Mucosa of rectum (tissue), 2 donors: ENCODE measurements around the gene MFRP.

ENCODE experiments used
- H3K27ac ChIP-seq, 2 donors: one replicate each; pipeline ENCODE4 v1.7.0; 2013; ENCODE audit warnings: inconsistent platforms in 2 of 2, low read depth in 2 of 2, low read length in 2 of 2
- H3K27me3 ChIP-seq, 2 donors: one replicate each; pipeline ENCODE4 v1.7.0; 2013; ENCODE audit warnings: low read length in 2 of 2; ENCODE audit not compliant: control insufficient read depth in 2 of 2, insufficient read depth in 2 of 2
- H3K36me3 ChIP-seq, 2 donors: one replicate each; pipeline ENCODE4 v1.7.0; 2013; ENCODE audit warnings: low read length in 2 of 2; ENCODE audit not compliant: control insufficient read depth in 2 of 2, insufficient read depth in 2 of 2
- H3K4me1 ChIP-seq, 2 donors: one replicate each; pipeline ENCODE4 v1.7.0; 2013; ENCODE audit warnings: low read length in 2 of 2, mild to moderate bottlenecking in 1 of 2; ENCODE audit not compliant: control insufficient read depth in 2 of 2, insufficient read depth in 2 of 2
- H3K4me3 ChIP-seq, 2 donors: one replicate each; pipeline ENCODE4 v1.7.0; 2013; ENCODE audit warnings: low read length in 2 of 2
- H3K9ac ChIP-seq, 2 donors: one replicate each; pipeline ENCODE4 v1.7.0; 2013; ENCODE audit warnings: low read length in 2 of 2, low read depth in 1 of 2, mild to moderate bottlenecking in 1 of 2
- H3K9me3 ChIP-seq, 2 donors: one replicate each; pipeline ENCODE4 v1.7.0; 2013; ENCODE audit warnings: low read length in 2 of 2; ENCODE audit not compliant: control insufficient read depth in 2 of 2
- donor health status: healthy.
- donor health status: Normal muscosa, but diverticular disease.

Gene MFRP

GRCh38 chr11:119365071-119365591 lies 18.6 kb upstream of the MFRP start:
- H3K4me3 ChIP-seq = peak overlapping the region; percentile 27 to 32
- H3K4me1 ChIP-seq = peaks cover 54 to 66% of the 10 kb centered on the region in 2 donors
- H3K36me3 ChIP-seq = no peaks in the 10 kb centered on the region
- peaks cover 4 to 13% of the 10 kb centered on the region in 2 donors for H3K27me3 ChIP-seq
- peak overlapping the region in 1 of 2 donors; percentile 30 for H3K9ac ChIP-seq
- no peaks in the 10 kb centered on the region for H3K9me3 ChIP-seq
- H3K27ac ChIP-seq = peak overlapping the region; percentile 44 to 93

- peak overlapping the region; percentile 53 to 68 for H3K4me3 ChIP-seq
- peaks cover 45 to 56% of the 10 kb centered on the region in 2 donors for H3K4me1 ChIP-seq
- peaks cover 0 to 4% of the 10 kb centered on the region in 2 donors for H3K36me3 ChIP-seq
- no peaks in the 10 kb centered on the region for H3K9me3 ChIP-seq
- peak overlapping the region in 1 of 2 donors; percentile 70 for H3K9ac ChIP-seq
- H3K27me3 ChIP-seq = peaks cover 4 to 13% of the 10 kb centered on the region in 2 donors
- peak overlapping the region; percentile 44 to 93 for H3K27ac ChIP-seq
Observed at GRCh38 chr11:119363851-119364590, 17.5 kb upstream of the MFRP start.

- peaks cover 38 to 49% of the 10 kb centered on the region in 2 donors for H3K4me1 ChIP-seq
- peak overlapping the region; percentile 47 to 70 for H3K9ac ChIP-seq
- peaks cover 4 to 13% of the 10 kb centered on the region in 2 donors for H3K27me3 ChIP-seq
- peak overlapping the region; percentile 38 to 41 for H3K27ac ChIP-seq
- no peaks in the 10 kb centered on the region for H3K9me3 ChIP-seq
- H3K4me3 ChIP-seq = peak overlapping the region; percentile 53 to 68
- peaks cover 0 to 7% of the 10 kb centered on the region in 2 donors for H3K36me3 ChIP-seq
Observed at GRCh38 chr11:119363081-119363850, 16.8 kb upstream of the MFRP start.

GRCh38 chr11:119362741-119363080 lies 16.2 kb upstream of the MFRP start:
- Histone ChIP-seq H3K4me3 (peak overlapping the region; percentile 53 to 68), H3K27me3 (peaks cover 6 to 13% of the 10 kb centered on the region in 2 donors), H3K36me3 (peaks cover 0 to 10% of the 10 kb centered on the region in 2 donors), H3K4me1 (peaks cover 32 to 43% of the 10 kb centered on the region in 2 donors), H3K9ac (peak overlapping the region; percentile 17 to 70), H3K9me3 (no peaks in the 10 kb centered on the region), H3K27ac (peak overlapping the region in 1 of 2 donors; percentile 41)

- Histone ChIP-seq H3K4me3 (peak overlapping the region; percentile 53 to 68), H3K36me3 (peaks cover 0 to 10% of the 10 kb centered on the region in 2 donors), H3K9me3 (no peaks in the 10 kb centered on the region), H3K27me3 (peaks cover 6 to 13% of the 10 kb centered on the region in 2 donors), H3K9ac (peak overlapping the region in 1 of 2 donors; percentile 17), H3K27ac (peak overlapping the region; percentile 9 to 41), H3K4me1 (peaks cover 27 to 38% of the 10 kb centered on the region in 2 donors)
Observed at GRCh38 chr11:119361941-119362725, 15.6 kb upstream of the MFRP start.

GRCh38 chr11:119361056-119361787 lies 14.7 kb upstream of the MFRP start:
- Histone ChIP-seq H3K27me3 (peaks cover 6 to 13% of the 10 kb centered on the region in 2 donors), H3K4me3 (no peak overlapping the region), H3K9ac (peak overlapping the region in 1 of 2 donors; percentile 23), H3K9me3 (no peaks in the 10 kb centered on the region), H3K27ac (no peak overlapping the region), H3K4me1 (peaks cover 19 to 32% of the 10 kb centered on the region in 2 donors), H3K36me3 (peaks cover 0 to 10% of the 10 kb centered on the region in 2 donors)

GRCh38 chr11:119359365-119360214 lies 13.1 kb upstream of the MFRP start:
- Histone ChIP-seq H3K36me3 (peaks cover 0 to 10% of the 10 kb centered on the region in 2 donors), H3K9me3 (no peaks in the 10 kb centered on the region), H3K4me3 (no peak overlapping the region), H3K9ac (no peak overlapping the region), H3K27ac (no peak overlapping the region), H3K4me1 (peaks cover 9 to 17% of the 10 kb centered on the region in 2 donors), H3K27me3 (peaks cover 7 to 15% of the 10 kb centered on the region in 2 donors)

GRCh38 chr11:119357074-119357473 lies 10.6 kb upstream of the MFRP start:
- no peaks in the 10 kb centered on the region for H3K9me3 ChIP-seq
- H3K9ac ChIP-seq = peak overlapping the region in 1 of 2 donors; percentile 77
- H3K27me3 ChIP-seq = peaks cover 3% of the 10 kb centered on the region in 2 donors
- H3K36me3 ChIP-seq = peaks cover 0 to 10% of the 10 kb centered on the region in 2 donors
- peaks cover 0 to 11% of the 10 kb centered on the region in 2 donors for H3K4me1 ChIP-seq
- peak overlapping the region in 1 of 2 donors; percentile 72 for H3K4me3 ChIP-seq
- H3K27ac ChIP-seq = no peak overlapping the region
